HepG2 (cell line): Measurements from ENCODE around the gene NKAIN4. TPM values are rescaled to one million over a fixed set of nuclear protein-coding genes. Genes with fewer than 3 reads are reported as not detected.

Experiments
- ATAC-seq: fragments of 200-7000 bp; cut with Tn5 transposase; 3 replicates; pipeline ENCODE4 v1.9.1; 2020; ENCODE audit warnings: mild to moderate bottlenecking, moderate library complexity
- BruUV-seq: library from RNA; stranded (reverse); fragments of 400-500 nt; replicated peaks from 2 replicates; lab custom pipeline; 2021; lab: Mats Ljungman, UMichigan
- CTCF ChIA-PET: fragments of 300-600 bp; formaldehyde crosslinking; extraction: SDS; loops from one replicate; lab custom pipeline; 2021; ENCODE audit warnings: low total read pairs, inconsistent platforms, low intra/inter-chr PET ratio; lab: Yijun Ruan, JAX
- POLR2A ChIA-PET: fragments of 350-600 bp; sonication (Branson Sonifier 250); formaldehyde crosslinking; loops from one replicate; lab custom pipeline; 2020; ENCODE audit warnings: antibody characterized with exemption, inconsistent platforms; lab: Yijun Ruan, JAX
- DNase-seq: peaks from one replicate; pipeline ENCODE4 v3.0.0-alpha.2; 2015; ENCODE audit warnings: low spot score
- FAIRE-seq: peaks from 3 replicates; lab custom pipeline; 2011; peaks lifted over from hg19 to GRCh38; lab: Jason Lieb, UNC
- H2AFZ ChIP-seq: one replicate; pipeline ENCODE4 v1.6.1; 2011; ENCODE audit warnings: low read length, inconsistent platforms
- H3K27ac ChIP-seq: fragments of 300-600 bp; 3 replicates; pipeline ENCODE4 v1.8.0; 2011; ENCODE audit warnings: mixed run types, mild to moderate bottlenecking, mixed read lengths, low read length, inconsistent platforms; ENCODE audit not compliant: insufficient read depth; ENCODE audit errors: extremely low read length
- H3K27me3 ChIP-seq, 2 experiments: fragments of 200-600 bp in 1 of 2; 2 replicates in 1 of 2; 3 replicates in 1 of 2; pipeline versions ENCODE4 v1.6.0 to v1.8.0; 2011; ENCODE audit warnings: low read length in 2 of 2, mild to moderate bottlenecking in 2 of 2, moderate library complexity in 2 of 2, inconsistent platforms in 1 of 2; ENCODE audit not compliant: insufficient read depth in 2 of 2, control insufficient read depth in 1 of 2
- H3K36me3 ChIP-seq, 2 experiments: fragments of 200-600 bp in 1 of 2; replicated peaks in 1 of 2; 2 replicates in 1 of 2; 3 replicates in 1 of 2; pipeline versions ENCODE4 v1.5.1 to v1.8.0; 2011; ENCODE audit warnings: low read length in 2 of 2, inconsistent platforms in 1 of 2; ENCODE audit not compliant: insufficient read depth in 2 of 2, control insufficient read depth in 1 of 2
- H3K4me1 ChIP-seq: 2 replicates; pipeline ENCODE4 v1.5.1; 2012; ENCODE audit warnings: low read length, inconsistent platforms; ENCODE audit not compliant: insufficient read depth
- H3K4me2 ChIP-seq: 2 replicates; pipeline ENCODE4 v1.6.0; 2011; ENCODE audit warnings: low read depth, low read length, inconsistent platforms
- H3K4me3 ChIP-seq, 3 experiments: fragments of 200-600 bp in 1 of 3; sonication (generic), shearing (Covaris generic) in 1 of 3; replicated peaks in 1 of 3; 2 replicates each; pipeline ENCODE4 v1.5.1; 2011 to 2016; ENCODE audit warnings: low read length in 3 of 3, inconsistent platforms in 2 of 3, low read depth in 2 of 3, mild to moderate bottlenecking in 2 of 3, control low read depth in 1 of 3, mixed read lengths in 1 of 3; ENCODE audit not compliant: insufficient read depth in 1 of 3
- H3K79me2 ChIP-seq: one replicate; pipeline ENCODE4 v1.6.1; 2011; ENCODE audit warnings: low read length, inconsistent platforms; ENCODE audit not compliant: insufficient read depth
- H3K9ac ChIP-seq: 2 replicates; pipeline ENCODE4 v1.6.0; 2011; ENCODE audit warnings: mild to moderate bottlenecking, low read depth, low read length, inconsistent platforms; ENCODE audit not compliant: insufficient read depth
- H3K9me3 ChIP-seq: 2 replicates; pipeline ENCODE4 v1.5.1; 2012; ENCODE audit warnings: mild to moderate bottlenecking, low read length
- H4K20me1 ChIP-seq: 2 replicates; pipeline ENCODE4 v1.6.0; 2011; ENCODE audit warnings: inconsistent platforms, mild to moderate bottlenecking, low read length, moderate library complexity; ENCODE audit not compliant: insufficient read depth
- AGO1 ChIP-seq: fragments of 200-400 bp; formaldehyde crosslinking; IDR thresholded peaks from 2 replicates; pipeline ENCODE4 v1.6.1; 2017; ENCODE audit warnings: mild to moderate bottlenecking, low read depth, low read length, moderate library complexity; ENCODE audit not compliant: poor library complexity, severe bottlenecking
- ARID4A ChIP-seq: sonication (generic); formaldehyde crosslinking; IDR thresholded peaks from 2 replicates; pipeline ENCODE4 v1.5.0; 2020; ENCODE audit warnings: mild to moderate bottlenecking, missing genetic modification reagents, borderline replicate concordance
- ATF7 ChIP-seq, 2 experiments: fragments of 450-650 bp in 1 of 2; sonication (generic) in 1 of 2; formaldehyde crosslinking in 1 of 2; IDR thresholded peaks; 2 replicates each; pipeline versions ENCODE4 v1.4.0 to v1.6.1; 2016 to 2020; ENCODE audit warnings: antibody characterized with exemption in 1 of 2, mild to moderate bottlenecking in 1 of 2, missing genetic modification reagents in 1 of 2
- CENPT ChIP-seq: sonication (generic); formaldehyde crosslinking; IDR thresholded peaks from 2 replicates; pipeline ENCODE4 v1.8.0; 2022; ENCODE audit warnings: low read depth, mild to moderate bottlenecking, moderate library complexity, missing genetic modification reagents
- DMAP1 ChIP-seq: IDR thresholded peaks from 2 replicates; pipeline ENCODE4 v1.6.1; 2016
- HNRNPLL ChIP-seq: fragments of 200-400 bp; formaldehyde crosslinking; IDR thresholded peaks from 2 replicates; pipeline ENCODE4 v1.6.1; 2017; ENCODE audit warnings: mild to moderate bottlenecking, low read depth, low read length; ENCODE audit not compliant: poor library complexity, severe bottlenecking
- MTF1 ChIP-seq: sonication (generic); formaldehyde crosslinking; IDR thresholded peaks from 2 replicates; pipeline ENCODE4 v1.5.0; 2020; ENCODE audit warnings: missing genetic modification reagents
- TRIM24 ChIP-seq: sonication (generic); formaldehyde crosslinking; IDR thresholded peaks from 2 replicates; pipeline ENCODE4 v1.8.0; 2022; ENCODE audit warnings: mild to moderate bottlenecking, missing genetic modification reagents
- ZNF235 ChIP-seq: sonication (generic); formaldehyde crosslinking; IDR thresholded peaks from 2 replicates; pipeline ENCODE4 v1.8.1; 2023; ENCODE audit warnings: mild to moderate bottlenecking, missing genetic modification reagents, borderline replicate concordance
- ZNF256 ChIP-seq: sonication (generic); formaldehyde crosslinking; conservative IDR thresholded peaks from 2 replicates; pipeline ENCODE4 v1.4.0; 2020; ENCODE audit warnings: missing genetic modification reagents
- ZNF768 ChIP-seq: sonication (generic); formaldehyde crosslinking; IDR thresholded peaks from 2 replicates; pipeline ENCODE4 v1.4.0; 2020; ENCODE audit warnings: missing genetic modification reagents
- WGBS: methylation state at CpG from one replicate; pipeline ENCODE4 v1.1.6; 2017; ENCODE audit warnings: low lambda C conversion rate; 5-methylcytosine and 5-hydroxymethylcytosine counted together
- in situ Hi-C: cut with HindIII; loops from 2 replicates; pipeline ENCODE4 v1.10.0; 2017; ENCODE audit warnings: low pct_unique_long_range_greater_than_20kb; ENCODE audit not compliant: extremely low pct_ligation_motif_present
- intact Hi-C: fragments of 100-400 bp; cut with micrococcal nuclease; formaldehyde crosslinking; loops from one replicate; pipeline ENCODE4 v1.10.0; 2022; ENCODE audit not compliant: unreplicated experiment
- polyA plus RNA-seq, 8 experiments: library from polyadenylated mRNA; depleted of rRNA in 3 of 8; stranded (reverse) in 7 of 8; unstranded in 1 of 8; fragments of >200 nt; fragmentation: Illumina TruSeq in 4 of 8; extraction: Trizol in 4 of 8; gene quantifications; 2 replicates each; pipeline versions ENCODE4 v1.2.1 to v1.2.3, GENCODE V29; 2011 to 2016; ENCODE audit warnings: low read depth in 4 of 8, missing spikeins in 1 of 8, mixed read lengths in 1 of 8; ENCODE audit not compliant: insufficient read depth in 1 of 8
- total RNA-seq, 5 experiments: library from RNA; depleted of rRNA; stranded (reverse); fragments of >200 nt; fragmentation: Illumina TruSeq; extraction: Trizol; gene quantifications; 2 replicates each; pipeline ENCODE4 v1.2.3, GENCODE V29; 2016; ENCODE audit warnings: low read depth in 1 of 5
- TF ChIP-seq, protein P1 (sequence below): fragments of 450-650 bp; IDR thresholded peaks from 2 replicates; pipeline ENCODE4 v1.6.1; 2017; ENCODE audit warnings: mild to moderate bottlenecking
- TF ChIP-seq, protein P2 (sequence below): IDR thresholded peaks from 2 replicates; pipeline ENCODE4 v1.6.1; 2012; ENCODE audit warnings: low read depth, low read length, improper control_type of control experiment

The NKAIN4 gene
- total and polyA plus RNA-seq, 2 of the 13 experiments (the other 11 are each of a cell fraction or from before 2014, with no cell fraction given): not detected

DNA sequence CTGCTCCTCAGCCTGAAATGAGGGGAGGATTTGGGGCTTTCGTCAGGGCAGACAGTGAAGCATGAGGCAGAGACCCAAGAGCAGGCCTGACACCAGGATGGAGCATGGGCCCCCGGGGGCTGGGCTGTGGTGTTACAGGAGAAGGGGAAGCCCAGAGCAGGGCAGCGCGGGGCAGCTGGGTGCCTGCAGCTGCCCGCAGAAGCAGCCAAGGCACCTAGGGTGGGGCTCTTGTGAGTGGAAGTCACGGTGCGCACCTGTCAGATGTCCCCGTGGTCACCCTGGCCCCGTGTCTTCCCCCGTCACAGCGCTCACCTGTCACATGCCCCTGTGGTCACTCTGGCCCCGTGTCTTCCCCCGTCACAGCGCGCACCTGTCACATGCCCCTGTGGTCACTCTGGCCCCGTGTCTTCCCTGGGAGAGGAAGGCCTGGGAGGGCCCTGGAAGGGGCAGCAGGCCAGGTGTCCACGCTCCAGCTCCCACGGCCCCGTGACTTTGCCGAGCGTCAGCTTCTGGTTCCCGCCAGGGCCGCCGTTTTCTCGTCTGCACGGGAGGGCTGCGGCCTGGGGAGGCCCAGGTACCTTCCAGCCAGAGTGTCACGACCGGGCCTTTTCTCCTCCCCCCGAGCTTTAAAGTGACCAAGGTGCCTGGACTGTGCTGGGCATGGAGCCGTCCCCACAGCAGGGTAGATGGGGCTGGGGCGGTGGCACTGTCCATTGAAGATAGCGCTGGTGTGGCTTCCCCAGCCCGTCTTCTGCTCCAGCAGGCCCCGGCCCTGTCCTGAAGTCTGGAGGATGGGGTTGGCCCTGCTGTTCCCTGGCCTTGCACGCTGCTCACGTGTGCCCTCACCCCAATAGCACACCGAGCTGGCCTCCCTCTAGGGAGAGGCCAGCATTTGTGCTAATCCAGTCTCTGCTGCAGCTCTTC, 27.7 kb upstream of the NKAIN4 start:
- 99% methylated on average over 37 of the region's 38 CpGs for WGBS
- H3K4me1 ChIP-seq: no peaks in the 10 kb centered on the region
- H3K79me2 ChIP-seq: no peaks in the 10 kb centered on the region
- H3K9me3 ChIP-seq: no peaks in the 10 kb centered on the region
- in situ Hi-C loops: no loop called here
- ATAC-seq: no peak
- no peak overlapping the region for H2AFZ ChIP-seq
- no peak overlapping the region for H3K4me2 ChIP-seq
- CTCF ChIA-PET: interaction anchor here (1.5 kb wide), 1 partner anchor 58 kb away, joined by 4 read pairs; no protein-coding TSS in a partner anchor
- BruUV-seq: no TSS peak
- no peak for FAIRE-seq
- peaks cover 50 to 85% of the 10 kb centered on the region in 2 experiments for H3K36me3 ChIP-seq
- no peak overlapping the region for H3K27ac ChIP-seq
- POLR2A ChIA-PET: interaction anchor here (1.6 kb wide), 1 partner anchor 9 kb away, joined by 4 read pairs; the partner anchor contains the start of gene ARFGAP1
- DNase-seq: no peak
- no peak overlapping the region for H3K9ac ChIP-seq
- peaks cover 2% of the 10 kb centered on the region; the same call in 1 of the 2 replicates for H4K20me1 ChIP-seq
- H3K4me3 ChIP-seq: no peak overlapping the region
- no peaks in the 10 kb centered on the region for H3K27me3 ChIP-seq
- intact Hi-C loops: no loop called here
- TF ChIP-seq, protein P1, sequence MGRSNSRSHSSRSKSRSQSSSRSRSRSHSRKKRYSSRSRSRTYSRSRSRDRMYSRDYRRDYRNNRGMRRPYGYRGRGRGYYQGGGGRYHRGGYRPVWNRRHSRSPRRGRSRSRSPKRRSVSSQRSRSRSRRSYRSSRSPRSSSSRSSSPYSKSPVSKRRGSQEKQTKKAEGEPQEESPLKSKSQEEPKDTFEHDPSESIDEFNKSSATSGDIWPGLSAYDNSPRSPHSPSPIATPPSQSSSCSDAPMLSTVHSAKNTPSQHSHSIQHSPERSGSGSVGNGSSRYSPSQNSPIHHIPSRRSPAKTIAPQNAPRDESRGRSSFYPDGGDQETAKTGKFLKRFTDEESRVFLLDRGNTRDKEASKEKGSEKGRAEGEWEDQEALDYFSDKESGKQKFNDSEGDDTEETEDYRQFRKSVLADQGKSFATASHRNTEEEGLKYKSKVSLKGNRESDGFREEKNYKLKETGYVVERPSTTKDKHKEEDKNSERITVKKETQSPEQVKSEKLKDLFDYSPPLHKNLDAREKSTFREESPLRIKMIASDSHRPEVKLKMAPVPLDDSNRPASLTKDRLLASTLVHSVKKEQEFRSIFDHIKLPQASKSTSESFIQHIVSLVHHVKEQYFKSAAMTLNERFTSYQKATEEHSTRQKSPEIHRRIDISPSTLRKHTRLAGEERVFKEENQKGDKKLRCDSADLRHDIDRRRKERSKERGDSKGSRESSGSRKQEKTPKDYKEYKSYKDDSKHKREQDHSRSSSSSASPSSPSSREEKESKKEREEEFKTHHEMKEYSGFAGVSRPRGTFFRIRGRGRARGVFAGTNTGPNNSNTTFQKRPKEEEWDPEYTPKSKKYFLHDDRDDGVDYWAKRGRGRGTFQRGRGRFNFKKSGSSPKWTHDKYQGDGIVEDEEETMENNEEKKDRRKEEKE: no peak
- TF ChIP-seq DMAP1: no peak
- no peak for TF ChIP-seq TRIM24 (CRISPR knock-in tag)
- TF ChIP-seq ZNF235 (CRISPR knock-in tag): no peak
- TF ChIP-seq AGO1: peak; percentile 13
- no peak for TF ChIP-seq ZNF768 (CRISPR knock-in tag)
- peak; percentile 33 for TF ChIP-seq HNRNPLL
- TF ChIP-seq CENPT (CRISPR knock-in tag): peak; percentile 8; the same call in 1 of the 2 replicates
- TF ChIP-seq MTF1: no peak
- TF ChIP-seq, protein P2, sequence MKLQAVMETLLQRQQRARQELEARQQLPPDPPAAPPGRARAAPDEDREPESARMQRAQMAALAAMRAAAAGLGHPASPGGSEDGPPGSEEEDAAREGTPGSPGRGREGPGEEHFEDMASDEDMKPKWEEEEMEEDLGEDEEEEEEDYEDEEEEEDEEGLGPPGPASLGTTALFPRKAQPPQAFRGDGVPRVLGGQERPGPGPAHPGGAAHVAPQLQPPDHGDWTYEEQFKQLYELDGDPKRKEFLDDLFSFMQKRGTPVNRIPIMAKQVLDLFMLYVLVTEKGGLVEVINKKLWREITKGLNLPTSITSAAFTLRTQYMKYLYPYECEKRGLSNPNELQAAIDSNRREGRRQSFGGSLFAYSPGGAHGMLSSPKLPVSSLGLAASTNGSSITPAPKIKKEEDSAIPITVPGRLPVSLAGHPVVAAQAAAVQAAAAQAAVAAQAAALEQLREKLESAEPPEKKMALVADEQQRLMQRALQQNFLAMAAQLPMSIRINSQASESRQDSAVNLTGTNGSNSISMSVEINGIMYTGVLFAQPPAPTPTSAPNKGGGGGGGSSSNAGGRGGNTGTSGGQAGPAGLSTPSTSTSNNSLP: no peak
- TF ChIP-seq ARID4A (CRISPR knock-in tag): no peak
- no peak for TF ChIP-seq ATF7 (IDR thresholded peaks at IDR 0.05)
- TF ChIP-seq ATF7 (CRISPR knock-in tag; IDR thresholded peaks at IDR 0.05): no peak
- no peak for TF ChIP-seq ZNF256 (CRISPR knock-in tag)
